GM18861 (cell line): Measurements from ENCODE around the gene TBXA2R.

Source experiments
- ATAC-seq: cut with Tn5 transposase; IDR thresholded peaks from one replicate; pipeline ENCODE4 v1.9.1; 2021; ENCODE audit not compliant: unreplicated experiment

The TBXA2R gene

GRCh38 chr19:3607303-3608078, 816 bp upstream of the TBXA2R start:
- ATAC-seq: no peak

- no peak for ATAC-seq
Observed at GRCh38 chr19:3606174-3606689, 443 bp downstream of the TBXA2R start.

GRCh38 chr19:3605770-3606169, 905 bp downstream of the TBXA2R start:
- ATAC-seq: no peak

- no peak for ATAC-seq
Observed at GRCh38 chr19:3605361-3605760, 1.3 kb downstream of the TBXA2R start.

- ATAC-seq: peak; percentile 62
Observed at GRCh38 chr19:3604987-3605343, 1.7 kb downstream of the TBXA2R start.

- ATAC-seq: no peak
Observed at GRCh38 chr19:3604227-3604986, 2.3 kb downstream of the TBXA2R start.

- no peak for ATAC-seq
Observed at GRCh38 chr19:3603121-3603811, 3.4 kb downstream of the TBXA2R start.

GRCh38 chr19:3601021-3601420, 5.7 kb downstream of the TBXA2R start:
- ATAC-seq: no peak

GRCh38 chr19:3599776-3600187, 6.9 kb downstream of the TBXA2R start:
- ATAC-seq: no peak

- ATAC-seq: no peak
Observed at GRCh38 chr19:3595521-3596061, 11.1 kb downstream of the TBXA2R start.

GRCh38 chr19:3593156-3593555, 13.5 kb downstream of the TBXA2R start:
- no peak for ATAC-seq

GRCh38 chr19:3591876-3592613, 14.6 kb downstream of the TBXA2R start:
- ATAC-seq: no peak

GRCh38 chr19:3590991-3591659, 15.6 kb downstream of the TBXA2R start:
- ATAC-seq: no peak

- no peak for ATAC-seq
Observed at GRCh38 chr19:3589949-3590348, 16.7 kb downstream of the TBXA2R start.

- no peak for ATAC-seq
Observed at GRCh38 chr19:3589439-3589838, 17.2 kb downstream of the TBXA2R start.

GRCh38 chr19:3586707-3587346, 19.8 kb downstream of the TBXA2R start:
- no peak for ATAC-seq

- no peak for ATAC-seq
Observed at GRCh38 chr19:3586127-3586626, 20.5 kb downstream of the TBXA2R start.

- ATAC-seq: no peak
Observed at GRCh38 chr19:3585301-3586126, 21.2 kb downstream of the TBXA2R start, which contains the start of gene GIPC3. Gene GIPC3 (plus strand): TSS chr19:3585478. CDS start chr19:3585598, 120 bp downstream.
